HL-60 (cell line): ENCODE measurements around the gene WDR48.

Source experiments
- DNase-seq, 2 experiments: peaks; one replicate each; pipeline ENCODE4 v3.0.0-alpha.2; 2010 to 2020; ENCODE audit warnings: low read depth in 1 of 2, low spot score in 1 of 2
- H3K27ac ChIP-seq: fragments of 250-450 bp; sonication (Bioruptor Pico); replicated peaks from 2 replicates; pipeline ENCODE4 v1.5.1; 2020; ENCODE audit warnings: mild to moderate bottlenecking, moderate library complexity
- H3K27me3 ChIP-seq: fragments of 250-450 bp; sonication (Bioruptor Pico); 2 replicates; pipeline ENCODE4 v1.5.1; 2021; ENCODE audit warnings: mild to moderate bottlenecking, moderate library complexity; ENCODE audit not compliant: insufficient read depth, poor library complexity, severe bottlenecking
- H3K4me3 ChIP-seq: replicated peaks from 2 replicates; pipeline ENCODE4 v1.5.1; 2011; ENCODE audit warnings: mild to moderate bottlenecking, control low read depth, low read length; ENCODE audit not compliant: insufficient read depth
- GABPA ChIP-seq: IDR thresholded peaks from 2 replicates; pipeline ENCODE4 v1.6.1; 2012; ENCODE audit warnings: low read depth
- POLR2AphosphoS5 ChIP-seq: IDR thresholded peaks from 2 replicates; pipeline ENCODE4 v1.6.1; 2012; ENCODE audit warnings: low read depth
- SPI1 ChIP-seq: IDR thresholded peaks from 2 replicates; pipeline ENCODE4 v1.6.1; 2012; ENCODE audit warnings: low read depth, mild to moderate bottlenecking, borderline replicate concordance
- TF ChIP-seq, protein P1 (sequence below): IDR thresholded peaks from one replicate; pipeline ENCODE4 v1.5.1; 2011; ENCODE audit warnings: low read length, control low read depth, inconsistent platforms; ENCODE audit not compliant: insufficient read depth
- TF ChIP-seq, protein P2 (sequence below): IDR thresholded peaks from 2 replicates; pipeline ENCODE4 v1.6.1; 2012; ENCODE audit warnings: low read depth; ENCODE audit not compliant: insufficient replicate concordance

WDR48 gene

DNA sequence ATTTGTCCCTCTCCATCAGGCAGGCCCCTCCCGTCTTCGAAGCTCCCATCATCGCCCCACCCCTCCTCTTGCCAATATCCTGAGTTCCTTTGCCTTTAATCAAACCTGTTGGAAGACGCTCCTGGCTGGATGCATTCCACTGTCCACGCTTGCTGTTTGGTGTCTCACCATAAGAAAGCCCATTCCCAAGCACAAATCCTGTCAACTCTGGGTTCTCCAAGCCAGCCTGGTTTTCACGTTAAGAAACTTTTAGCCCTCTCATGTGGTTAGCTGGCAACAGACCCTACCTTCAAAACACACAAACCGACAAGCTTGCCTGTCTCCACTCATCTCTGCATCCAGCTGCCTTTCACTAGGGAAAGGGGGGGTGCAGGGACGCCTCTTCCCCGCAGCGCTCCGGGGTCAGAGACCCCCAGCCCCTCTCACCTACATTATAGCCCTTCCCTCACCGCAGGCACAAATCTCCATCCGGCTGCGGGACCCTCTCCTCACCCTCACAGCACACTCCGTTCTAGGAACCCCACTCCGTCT, 54.5 kb downstream of the WDR48 start:
- TF ChIP-seq, protein P1, sequence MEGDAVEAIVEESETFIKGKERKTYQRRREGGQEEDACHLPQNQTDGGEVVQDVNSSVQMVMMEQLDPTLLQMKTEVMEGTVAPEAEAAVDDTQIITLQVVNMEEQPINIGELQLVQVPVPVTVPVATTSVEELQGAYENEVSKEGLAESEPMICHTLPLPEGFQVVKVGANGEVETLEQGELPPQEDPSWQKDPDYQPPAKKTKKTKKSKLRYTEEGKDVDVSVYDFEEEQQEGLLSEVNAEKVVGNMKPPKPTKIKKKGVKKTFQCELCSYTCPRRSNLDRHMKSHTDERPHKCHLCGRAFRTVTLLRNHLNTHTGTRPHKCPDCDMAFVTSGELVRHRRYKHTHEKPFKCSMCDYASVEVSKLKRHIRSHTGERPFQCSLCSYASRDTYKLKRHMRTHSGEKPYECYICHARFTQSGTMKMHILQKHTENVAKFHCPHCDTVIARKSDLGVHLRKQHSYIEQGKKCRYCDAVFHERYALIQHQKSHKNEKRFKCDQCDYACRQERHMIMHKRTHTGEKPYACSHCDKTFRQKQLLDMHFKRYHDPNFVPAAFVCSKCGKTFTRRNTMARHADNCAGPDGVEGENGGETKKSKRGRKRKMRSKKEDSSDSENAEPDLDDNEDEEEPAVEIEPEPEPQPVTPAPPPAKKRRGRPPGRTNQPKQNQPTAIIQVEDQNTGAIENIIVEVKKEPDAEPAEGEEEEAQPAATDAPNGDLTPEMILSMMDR, result no peak
- TF ChIP-seq SPI1 (no peak), POLR2AphosphoS5 (no peak), GABPA (no peak)
- TF ChIP-seq, protein P2, sequence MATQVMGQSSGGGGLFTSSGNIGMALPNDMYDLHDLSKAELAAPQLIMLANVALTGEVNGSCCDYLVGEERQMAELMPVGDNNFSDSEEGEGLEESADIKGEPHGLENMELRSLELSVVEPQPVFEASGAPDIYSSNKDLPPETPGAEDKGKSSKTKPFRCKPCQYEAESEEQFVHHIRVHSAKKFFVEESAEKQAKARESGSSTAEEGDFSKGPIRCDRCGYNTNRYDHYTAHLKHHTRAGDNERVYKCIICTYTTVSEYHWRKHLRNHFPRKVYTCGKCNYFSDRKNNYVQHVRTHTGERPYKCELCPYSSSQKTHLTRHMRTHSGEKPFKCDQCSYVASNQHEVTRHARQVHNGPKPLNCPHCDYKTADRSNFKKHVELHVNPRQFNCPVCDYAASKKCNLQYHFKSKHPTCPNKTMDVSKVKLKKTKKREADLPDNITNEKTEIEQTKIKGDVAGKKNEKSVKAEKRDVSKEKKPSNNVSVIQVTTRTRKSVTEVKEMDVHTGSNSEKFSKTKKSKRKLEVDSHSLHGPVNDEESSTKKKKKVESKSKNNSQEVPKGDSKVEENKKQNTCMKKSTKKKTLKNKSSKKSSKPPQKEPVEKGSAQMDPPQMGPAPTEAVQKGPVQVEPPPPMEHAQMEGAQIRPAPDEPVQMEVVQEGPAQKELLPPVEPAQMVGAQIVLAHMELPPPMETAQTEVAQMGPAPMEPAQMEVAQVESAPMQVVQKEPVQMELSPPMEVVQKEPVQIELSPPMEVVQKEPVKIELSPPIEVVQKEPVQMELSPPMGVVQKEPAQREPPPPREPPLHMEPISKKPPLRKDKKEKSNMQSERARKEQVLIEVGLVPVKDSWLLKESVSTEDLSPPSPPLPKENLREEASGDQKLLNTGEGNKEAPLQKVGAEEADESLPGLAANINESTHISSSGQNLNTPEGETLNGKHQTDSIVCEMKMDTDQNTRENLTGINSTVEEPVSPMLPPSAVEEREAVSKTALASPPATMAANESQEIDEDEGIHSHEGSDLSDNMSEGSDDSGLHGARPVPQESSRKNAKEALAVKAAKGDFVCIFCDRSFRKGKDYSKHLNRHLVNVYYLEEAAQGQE, result no peak
- H3K4me3 ChIP-seq, result peak overlapping the region; percentile 85
- H3K27me3 ChIP-seq, result no peaks in the 10 kb centered on the region
- DNase-seq, result no peak
- H3K27ac ChIP-seq, result peak overlapping the region; percentile 70

DNA sequence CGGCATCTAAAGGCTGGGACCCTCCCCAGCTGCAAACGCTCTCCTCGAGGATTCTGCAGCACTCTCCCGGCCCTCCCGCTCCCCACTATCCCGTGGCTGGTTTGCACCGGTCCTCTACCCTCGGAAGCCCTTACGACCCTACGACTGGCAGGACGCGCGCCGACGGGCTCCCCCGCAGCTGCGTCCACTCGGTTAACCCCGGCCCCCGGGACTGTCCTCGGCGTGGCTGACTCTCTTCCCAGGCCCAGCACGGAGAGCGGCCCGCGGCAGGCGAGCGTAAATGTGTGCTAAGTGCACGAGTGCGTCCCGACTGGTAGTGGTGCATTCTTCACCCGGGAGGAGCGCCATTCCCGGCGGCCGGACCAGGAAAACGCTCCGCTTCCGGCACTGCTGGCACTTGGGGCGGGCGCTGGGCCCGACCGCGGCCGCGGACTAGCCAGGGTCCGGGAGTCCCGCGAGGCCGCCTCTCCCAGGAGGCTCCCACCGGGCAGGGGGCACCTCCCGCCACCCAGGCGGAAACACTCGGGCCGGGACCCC, 55.1 kb downstream of the WDR48 start:
- H3K27me3 ChIP-seq, result no peaks in the 10 kb centered on the region
- DNase-seq, result peak in 1 of 2 experiments; percentile 15
- TF ChIP-seq GABPA, result no peak
- TF ChIP-seq, protein P2, result peak; percentile 10
- H3K4me3 ChIP-seq, result peak overlapping the region; percentile 85
- H3K27ac ChIP-seq, result peak overlapping the region; percentile 70

DNA sequence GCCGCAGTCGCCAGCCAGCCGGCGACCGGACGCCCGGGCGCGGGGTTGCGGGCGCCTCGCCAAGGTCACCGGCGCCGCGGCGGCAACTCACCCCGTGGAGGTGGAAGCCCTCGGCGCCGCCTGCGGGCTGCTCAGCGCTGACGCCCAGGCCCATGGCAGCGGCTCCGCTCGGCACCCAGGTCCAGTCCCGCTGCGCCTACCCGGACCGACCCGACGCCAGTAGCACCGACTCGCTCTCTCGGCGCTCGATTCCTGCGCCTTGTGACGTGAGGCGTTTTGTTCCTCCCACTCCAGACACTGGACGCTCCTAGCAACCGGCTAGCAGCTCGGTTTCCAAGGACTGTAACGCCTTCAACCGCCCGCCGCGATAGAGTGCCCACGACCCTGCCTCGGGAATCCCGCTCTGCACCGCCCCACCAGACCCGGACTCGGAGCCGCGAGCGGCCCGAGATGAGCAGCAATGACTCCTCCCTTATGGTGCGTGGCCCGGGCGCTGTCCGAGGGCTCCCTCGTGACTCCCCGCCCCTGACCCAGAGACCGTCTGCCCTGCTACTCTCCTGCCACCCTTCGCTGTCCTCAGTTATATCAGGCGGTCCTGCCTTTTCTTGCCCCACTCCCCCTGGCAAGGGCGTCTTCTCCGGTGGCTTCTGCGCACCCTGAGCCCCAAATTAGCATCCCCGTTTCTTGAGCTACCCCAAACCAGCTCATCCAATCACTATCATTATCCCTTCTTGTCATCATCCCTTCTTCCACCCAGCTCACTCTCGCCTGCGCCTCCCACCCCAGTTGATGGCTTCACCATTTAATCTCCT, 55.8 kb downstream of the WDR48 start, which contains the start of the genes GORASP1 and TTC21A:
TSS of gene GORASP1 (minus strand) at position 240 of the 812 bp plus-strand sequence. CDS start at position 154, 86 bp downstream.
TSS of gene TTC21A (plus strand) at position 293 of the 812 bp plus-strand sequence. CDS start at position 451, 158 bp downstream.
- peak within 1 kb of the TSS; percentile 70 for H3K27ac ChIP-seq
- H3K27me3 ChIP-seq, result no peaks in the 10 kb centered on the region

More for the DNA sequence above, 55.8 kb downstream of the WDR48 start, which contains the start of the genes GORASP1 and TTC21A:
- peak; percentile 66 to 81 for DNase-seq
- TF ChIP-seq SPI1, result no peak
- TF ChIP-seq, protein P1, result no peak
- TF ChIP-seq, protein P2, result no peak
- TF ChIP-seq GABPA, result no peak
- no peak for TF ChIP-seq POLR2AphosphoS5
- H3K4me3 ChIP-seq, result peak within 1 kb of the TSS; percentile 85
